ENCODE results near the gene TDRD9. TPM values are rescaled to one million over a fixed set of nuclear protein-coding genes. Genes with fewer than 3 reads are reported as not detected.

TDRD9 gene
- total RNA-seq, 1 donor, result 0.45 TPM

DNA sequence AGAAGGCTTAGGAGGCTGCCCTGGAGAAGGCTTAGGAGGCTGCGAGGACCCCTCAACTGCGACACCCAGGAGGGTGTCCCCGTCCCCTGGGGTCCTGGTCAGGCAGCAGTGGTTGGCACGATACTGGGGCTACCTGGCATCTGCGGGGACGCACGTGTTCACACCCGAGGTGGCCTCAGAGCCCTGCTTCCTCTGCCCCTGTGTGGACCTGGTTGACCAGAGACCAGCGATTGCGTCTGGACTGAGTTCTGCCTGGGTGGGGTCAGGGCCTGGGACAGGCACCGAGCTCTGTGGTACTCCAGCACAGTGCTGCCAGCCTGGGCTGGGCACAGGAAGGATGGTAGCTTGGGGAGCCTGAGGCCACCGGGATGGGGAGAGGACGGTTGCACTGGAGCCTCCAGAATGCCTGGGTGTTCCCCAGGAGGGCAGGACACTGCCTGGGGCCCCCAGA is 158.0 kb downstream of the TDRD9 start:
- DNase-seq (ENCODE audit: low read depth), result no peak
- H3K4me3 ChIP-seq (ENCODE audit: low read depth, low read length), result no peak overlapping the region
- TF ChIP-seq, protein P1, sequence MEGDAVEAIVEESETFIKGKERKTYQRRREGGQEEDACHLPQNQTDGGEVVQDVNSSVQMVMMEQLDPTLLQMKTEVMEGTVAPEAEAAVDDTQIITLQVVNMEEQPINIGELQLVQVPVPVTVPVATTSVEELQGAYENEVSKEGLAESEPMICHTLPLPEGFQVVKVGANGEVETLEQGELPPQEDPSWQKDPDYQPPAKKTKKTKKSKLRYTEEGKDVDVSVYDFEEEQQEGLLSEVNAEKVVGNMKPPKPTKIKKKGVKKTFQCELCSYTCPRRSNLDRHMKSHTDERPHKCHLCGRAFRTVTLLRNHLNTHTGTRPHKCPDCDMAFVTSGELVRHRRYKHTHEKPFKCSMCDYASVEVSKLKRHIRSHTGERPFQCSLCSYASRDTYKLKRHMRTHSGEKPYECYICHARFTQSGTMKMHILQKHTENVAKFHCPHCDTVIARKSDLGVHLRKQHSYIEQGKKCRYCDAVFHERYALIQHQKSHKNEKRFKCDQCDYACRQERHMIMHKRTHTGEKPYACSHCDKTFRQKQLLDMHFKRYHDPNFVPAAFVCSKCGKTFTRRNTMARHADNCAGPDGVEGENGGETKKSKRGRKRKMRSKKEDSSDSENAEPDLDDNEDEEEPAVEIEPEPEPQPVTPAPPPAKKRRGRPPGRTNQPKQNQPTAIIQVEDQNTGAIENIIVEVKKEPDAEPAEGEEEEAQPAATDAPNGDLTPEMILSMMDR (IDR thresholded peaks at IDR 0.05; ENCODE audit: insufficient read depth, low read length), result no peak

DNA sequence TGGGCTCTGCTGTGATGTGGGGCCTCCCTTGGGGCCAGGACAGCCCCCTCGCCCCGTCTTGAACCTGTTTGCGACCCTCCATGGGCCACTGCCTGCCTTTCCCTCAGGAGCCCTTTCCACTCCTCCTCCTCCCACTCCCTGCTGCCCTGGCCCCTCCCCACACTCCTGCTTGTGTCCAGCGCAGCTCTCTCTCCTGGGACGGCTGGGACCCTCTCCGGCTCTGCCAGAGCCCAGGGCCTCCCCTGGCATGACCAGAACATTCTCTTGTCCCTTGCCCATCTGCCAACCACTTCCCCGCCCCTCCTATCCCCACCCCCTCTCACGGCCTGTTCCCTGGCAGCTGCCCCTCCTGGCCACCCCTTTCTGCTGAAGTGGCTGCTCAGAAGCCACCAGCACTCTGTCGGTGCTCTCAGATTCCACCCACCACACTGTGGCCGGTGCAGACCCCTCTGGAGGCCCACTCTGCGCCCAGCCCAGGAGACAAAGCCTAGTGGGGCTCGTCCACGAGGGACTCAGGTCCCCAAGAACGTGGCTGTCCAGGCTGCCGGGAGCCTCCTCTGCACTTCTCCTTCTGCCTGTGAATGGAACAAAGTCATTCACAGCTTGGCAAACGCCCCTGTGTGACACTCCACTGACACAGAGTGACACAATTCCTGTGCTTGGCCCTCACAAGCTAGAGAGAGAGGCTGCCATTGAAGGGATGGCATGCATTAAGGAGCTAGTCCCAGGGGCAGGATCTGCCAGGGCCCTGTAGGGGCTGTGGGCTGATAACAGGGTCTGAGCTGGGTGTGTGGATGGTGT is 158.6 kb downstream of the TDRD9 start:
- TF ChIP-seq, protein P1 (IDR thresholded peaks at IDR 0.05; ENCODE audit: insufficient read depth, low read length), result no peak
- H3K4me3 ChIP-seq (ENCODE audit: low read depth, low read length), result no peak overlapping the region
- DNase-seq (ENCODE audit: low read depth), result no peak

DNA sequence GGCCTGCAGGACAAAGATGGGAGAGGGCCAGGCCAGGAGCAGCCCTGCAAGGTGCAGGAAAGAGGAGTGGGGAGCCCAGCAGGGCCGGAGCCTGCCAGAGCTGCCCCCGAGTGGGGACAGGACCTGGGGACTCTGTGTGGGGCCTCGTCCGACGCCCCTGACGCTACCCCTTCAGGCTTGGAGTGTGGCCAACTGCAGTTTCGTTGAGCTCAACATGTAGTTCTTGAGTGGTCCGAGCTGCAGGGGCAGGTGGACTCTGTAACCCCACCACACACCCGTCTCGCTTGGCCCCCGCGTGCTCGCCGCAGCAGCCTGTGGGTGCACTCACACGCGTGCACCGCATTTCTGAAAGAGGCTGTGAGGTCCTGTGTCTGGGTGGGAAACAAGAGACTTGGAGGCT is 159.2 kb downstream of the TDRD9 start:
- TF ChIP-seq, protein P1 (IDR thresholded peaks at IDR 0.05; ENCODE audit: insufficient read depth, low read length), result no peak
- H3K4me3 ChIP-seq (ENCODE audit: low read depth, low read length), result no peak overlapping the region
- no peak for DNase-seq (ENCODE audit: low read depth)

DNA sequence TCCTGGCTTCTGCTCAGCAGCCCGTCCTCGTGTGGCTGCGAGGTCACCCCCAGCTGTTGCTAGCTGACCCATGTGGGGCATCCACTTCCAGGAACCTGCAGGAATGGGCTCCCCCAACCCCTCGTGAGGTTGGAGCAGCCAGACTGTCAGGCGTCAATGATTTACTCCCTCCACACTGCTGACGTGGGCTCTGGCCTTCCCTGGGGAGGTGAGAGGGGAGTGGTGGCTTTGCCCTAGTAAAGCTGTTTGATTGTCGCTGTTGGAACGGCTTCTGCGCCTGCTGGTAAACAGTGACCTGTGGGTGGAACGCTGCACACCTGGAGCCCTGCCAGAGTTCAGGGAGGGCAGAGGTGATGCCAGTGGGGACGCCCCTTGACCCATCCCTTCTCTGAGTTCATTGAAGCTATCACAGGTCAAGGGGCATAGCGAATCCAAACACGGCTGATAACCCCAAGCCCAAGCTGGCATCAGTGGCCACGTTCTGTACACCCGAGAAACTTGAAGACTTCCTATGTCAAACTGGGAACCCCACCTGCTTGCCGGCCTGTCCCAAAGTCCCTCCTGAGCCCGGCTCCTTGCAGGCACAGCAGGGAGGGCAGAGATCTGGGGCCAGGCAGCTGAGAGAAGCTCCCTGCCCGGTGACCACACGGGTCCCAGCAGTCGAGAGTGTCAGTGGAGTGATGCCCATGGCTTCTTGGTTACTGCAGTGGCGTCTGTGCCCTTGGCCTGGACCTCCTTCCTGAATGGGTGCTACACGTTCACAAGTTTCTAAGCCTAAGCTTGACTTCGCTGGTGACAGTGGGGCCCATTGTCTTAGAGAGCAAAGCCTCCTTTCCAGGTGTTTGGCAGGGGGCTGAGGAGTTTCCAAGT is 160.0 kb downstream of the TDRD9 start:
- no peak for DNase-seq (ENCODE audit: low read depth)
- H3K4me3 ChIP-seq (ENCODE audit: low read depth, low read length), result no peak overlapping the region
- TF ChIP-seq, protein P1 (IDR thresholded peaks at IDR 0.05; ENCODE audit: insufficient read depth, low read length), result no peak

DNA sequence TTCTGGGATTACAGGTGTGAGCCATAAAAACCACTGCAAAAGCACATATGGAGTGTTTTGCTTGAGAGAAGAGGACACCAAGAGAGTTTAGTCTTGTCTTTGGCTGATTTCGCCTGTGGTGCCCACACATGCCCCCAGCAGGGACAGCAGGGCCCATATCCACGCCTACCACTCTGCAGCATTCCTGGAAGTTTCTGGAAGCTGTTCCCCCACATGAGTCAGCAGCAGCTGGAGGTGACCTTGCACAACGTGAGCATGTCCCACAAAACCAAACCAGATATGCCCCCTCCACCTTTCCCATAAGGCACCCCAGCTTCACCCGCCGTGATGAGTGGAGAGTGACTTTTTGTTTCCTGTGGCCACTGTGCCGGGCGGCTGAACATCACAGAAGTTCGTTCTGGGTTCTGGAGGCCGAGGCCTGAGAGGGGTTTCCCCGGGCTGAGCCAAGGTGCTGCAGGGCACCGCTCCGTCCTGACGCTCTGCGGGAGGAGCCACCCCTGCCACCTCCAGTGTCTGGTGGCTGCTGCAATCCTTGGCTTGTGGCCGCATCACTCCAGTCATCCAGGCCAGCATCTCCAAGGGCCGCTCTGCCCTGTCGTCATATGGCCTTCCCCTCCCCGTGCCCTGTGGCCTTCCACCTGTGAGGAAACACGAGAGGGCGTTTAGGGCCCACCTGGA is 162.0 kb downstream of the TDRD9 start:
- TF ChIP-seq, protein P1 (IDR thresholded peaks at IDR 0.05; ENCODE audit: insufficient read depth, low read length), result no peak
- no peak overlapping the region for H3K4me3 ChIP-seq (ENCODE audit: low read depth, low read length)
- no peak for DNase-seq (ENCODE audit: low read depth)

DNA sequence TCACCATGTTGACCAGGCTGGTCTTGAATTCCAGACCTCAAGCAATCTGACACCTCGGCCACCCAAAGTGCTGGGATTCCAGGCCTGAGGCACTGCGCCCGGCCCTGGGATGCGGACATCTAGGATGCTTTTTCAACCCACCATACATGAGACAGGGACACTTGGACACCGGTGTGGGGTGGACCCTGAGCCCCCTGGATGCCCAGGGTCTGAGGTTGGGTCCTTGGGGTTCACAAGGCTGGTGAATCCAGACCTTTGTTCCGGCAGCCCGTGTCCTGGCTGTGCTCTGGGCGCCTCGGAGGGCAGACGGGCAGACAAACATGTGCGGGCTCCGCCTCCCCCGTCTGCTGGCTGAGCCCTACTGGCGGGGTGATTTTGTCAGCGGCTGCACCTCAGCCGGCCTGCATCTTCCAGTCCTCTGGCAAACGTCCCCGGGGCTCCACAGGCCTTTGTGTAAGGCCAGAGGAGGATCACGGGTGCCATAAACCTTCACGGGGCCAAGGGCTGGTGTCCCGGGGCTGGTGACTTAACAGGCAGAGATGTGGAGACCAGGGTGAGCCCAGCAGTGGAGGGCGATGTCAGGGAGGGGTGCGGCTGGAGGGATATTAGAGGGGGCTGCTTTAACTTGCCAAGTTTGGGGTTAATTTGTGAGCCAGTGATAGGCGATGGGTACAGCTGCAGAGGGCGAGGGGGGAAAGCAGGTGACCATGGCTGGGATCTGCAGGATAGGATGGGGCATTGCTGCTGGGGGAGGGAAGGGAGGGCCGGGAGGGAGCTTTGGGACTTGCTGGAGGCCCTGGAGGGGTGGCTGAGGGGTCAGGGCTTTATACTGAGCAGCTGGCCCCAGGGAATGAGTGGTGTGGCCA is 163.0 kb downstream of the TDRD9 start:
- TF ChIP-seq, protein P1 (IDR thresholded peaks at IDR 0.05; ENCODE audit: insufficient read depth, low read length), result no peak
- DNase-seq (ENCODE audit: low read depth), result no peak
- no peak overlapping the region for H3K4me3 ChIP-seq (ENCODE audit: low read depth, low read length)

Data from fibroblast of the aortic adventitia (primary cell).